HEK293T (cell line): ENCODE measurements around the gene TUBB3.

Source experiments
- CTCF ChIA-PET: fragments of 350-600 bp; formaldehyde crosslinking; extraction: SDS; loops from one replicate; lab custom pipeline; 2021; ENCODE audit warnings: antibody characterized with exemption, inconsistent platforms; lab: Yijun Ruan, JAX
- POLR2A ChIA-PET: fragments of 350-600 bp; formaldehyde crosslinking; extraction: SDS; loops from one replicate; lab custom pipeline; 2020; ENCODE audit warnings: antibody characterized with exemption, inconsistent platforms; lab: Yijun Ruan, JAX
- DNase-seq: peaks from one replicate; pipeline ENCODE4 v3.0.0; 2012; ENCODE audit warnings: mixed read lengths; ENCODE audit errors: extremely low spot score
- ARNT ChIP-seq: fragments of 450-650 bp; IDR thresholded peaks from 2 replicates; pipeline ENCODE4 v1.6.1; 2017; ENCODE audit warnings: mild to moderate bottlenecking
- BHLHE40 ChIP-seq: fragments of 450-650 bp; IDR thresholded peaks from 2 replicates; pipeline ENCODE4 v1.6.1; 2016; ENCODE audit warnings: mild to moderate bottlenecking, moderate library complexity, borderline replicate concordance
- CTBP1 ChIP-seq: fragments of 450-650 bp; IDR thresholded peaks from 2 replicates; pipeline ENCODE4 v1.6.1; 2016; ENCODE audit warnings: borderline replicate concordance
- ELF4 ChIP-seq: fragments of 450-650 bp; IDR thresholded peaks from 2 replicates; pipeline ENCODE4 v1.6.1; 2017; ENCODE audit warnings: antibody characterized with exemption
- FOXA1 ChIP-seq: fragments of 450-650 bp; IDR thresholded peaks from 2 replicates; pipeline ENCODE4 v1.6.1; 2016; ENCODE audit warnings: mild to moderate bottlenecking
- FOXK2 ChIP-seq: fragments of 450-650 bp; IDR thresholded peaks from 2 replicates; pipeline ENCODE4 v1.6.1; 2016; ENCODE audit warnings: mild to moderate bottlenecking
- FOXM1 ChIP-seq: fragments of 450-650 bp; IDR thresholded peaks from 2 replicates; pipeline ENCODE4 v1.6.1; 2017; ENCODE audit warnings: mild to moderate bottlenecking, borderline replicate concordance
- HDGF ChIP-seq: fragments of 450-650 bp; IDR thresholded peaks from 2 replicates; pipeline ENCODE4 v1.6.1; 2017; ENCODE audit warnings: antibody characterized with exemption, borderline replicate concordance
- L3MBTL2 ChIP-seq: fragments of 450-650 bp; conservative IDR thresholded peaks from 2 replicates; pipeline ENCODE4 v1.6.1; 2016; ENCODE audit warnings: mild to moderate bottlenecking
- LEF1 ChIP-seq: fragments of 450-650 bp; IDR thresholded peaks from 2 replicates; pipeline ENCODE4 v1.6.1; 2017; ENCODE audit warnings: mild to moderate bottlenecking, borderline replicate concordance
- NFRKB ChIP-seq: fragments of 450-650 bp; IDR thresholded peaks from 2 replicates; pipeline ENCODE4 v1.6.1; 2016; ENCODE audit warnings: mild to moderate bottlenecking, moderate library complexity
- SP1 ChIP-seq: fragments of 450-650 bp; IDR thresholded peaks from 2 replicates; pipeline ENCODE4 v1.6.1; 2017
- SUZ12 ChIP-seq: fragments of 450-650 bp; IDR thresholded peaks from 2 replicates; pipeline ENCODE4 v1.6.1; 2016; ENCODE audit warnings: mild to moderate bottlenecking
- TARDBP ChIP-seq: fragments of 450-650 bp; IDR thresholded peaks from 2 replicates; pipeline ENCODE4 v1.6.1; 2016
- ZNF384 ChIP-seq: fragments of 450-650 bp; IDR thresholded peaks from 2 replicates; pipeline ENCODE4 v1.6.1; 2016
- TF ChIP-seq, protein P1 (sequence below): fragments of 450-650 bp; IDR thresholded peaks from 2 replicates; pipeline ENCODE4 v1.6.1; 2016

Gene TUBB3

DNA sequence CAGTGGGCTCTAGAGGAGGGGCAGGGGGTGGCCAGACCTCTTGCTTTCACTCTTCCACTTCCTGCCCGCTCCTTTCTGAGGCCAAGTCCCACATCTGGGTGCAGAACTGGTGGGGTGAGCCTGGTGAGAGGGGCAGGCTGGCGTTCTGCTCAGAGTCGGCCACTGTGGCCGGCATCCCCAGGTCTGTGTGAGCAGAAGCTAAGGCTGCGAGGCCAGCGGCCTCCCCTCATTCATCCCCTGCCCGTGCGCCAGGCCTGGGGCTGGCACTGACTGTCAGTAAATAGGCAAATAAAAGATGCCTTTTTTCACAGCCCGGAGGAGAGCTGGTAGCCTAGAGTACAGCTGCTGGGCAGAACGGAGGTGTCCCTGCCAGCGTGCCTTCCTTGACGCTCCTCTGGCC, 26.6 kb downstream of the TUBB3 start:
- TF ChIP-seq L3MBTL2: no peak
- no peak for TF ChIP-seq FOXA1
- no peak for TF ChIP-seq NFRKB
- TF ChIP-seq ARNT: no peak
- no peak for TF ChIP-seq HDGF
- TF ChIP-seq LEF1: no peak
- no peak for TF ChIP-seq ELF4
- no peak for TF ChIP-seq CTBP1
- CTCF ChIA-PET: interaction anchor here (0.7 kb wide), 1 partner anchor 31 kb away, joined by 3 read pairs; the partner anchor contains the start of gene MC1R
- POLR2A ChIA-PET: interaction anchor here (0.8 to 1.7 kb wide), 3 partner anchors 11 to 23 kb away, joined by 3 read pairs; no protein-coding TSS in a partner anchor
- no peak for DNase-seq

DNA sequence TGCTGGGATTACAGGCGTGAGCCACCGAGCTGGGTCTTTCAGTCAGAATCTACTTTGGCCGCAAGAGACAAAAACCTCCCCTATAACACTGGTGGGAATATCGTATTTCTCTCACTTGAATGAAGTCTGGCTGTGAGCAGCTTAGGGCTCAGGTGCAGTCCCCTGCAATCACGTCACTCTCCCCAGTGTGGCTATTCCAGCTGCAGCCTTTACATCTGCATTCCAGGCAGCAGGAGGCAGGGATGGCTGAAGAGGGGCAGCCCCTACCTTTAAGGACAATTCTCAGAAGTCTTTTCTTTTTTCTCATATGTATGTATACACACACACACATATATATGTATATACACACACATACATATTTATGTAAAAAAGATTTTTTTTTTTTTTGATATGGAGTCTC, 28.4 kb downstream of the TUBB3 start:
- CTCF ChIA-PET: no interaction called here
- POLR2A ChIA-PET: interaction anchor here (0.7 to 1.4 kb wide), 2 partner anchors 22 to 238 kb away, joined by 5 to 8 read pairs; no protein-coding TSS in a partner anchor
- no peak for DNase-seq
- no peak for TF ChIP-seq SUZ12
- TF ChIP-seq FOXK2: no peak
- TF ChIP-seq ARNT: no peak
- TF ChIP-seq, protein P1, sequence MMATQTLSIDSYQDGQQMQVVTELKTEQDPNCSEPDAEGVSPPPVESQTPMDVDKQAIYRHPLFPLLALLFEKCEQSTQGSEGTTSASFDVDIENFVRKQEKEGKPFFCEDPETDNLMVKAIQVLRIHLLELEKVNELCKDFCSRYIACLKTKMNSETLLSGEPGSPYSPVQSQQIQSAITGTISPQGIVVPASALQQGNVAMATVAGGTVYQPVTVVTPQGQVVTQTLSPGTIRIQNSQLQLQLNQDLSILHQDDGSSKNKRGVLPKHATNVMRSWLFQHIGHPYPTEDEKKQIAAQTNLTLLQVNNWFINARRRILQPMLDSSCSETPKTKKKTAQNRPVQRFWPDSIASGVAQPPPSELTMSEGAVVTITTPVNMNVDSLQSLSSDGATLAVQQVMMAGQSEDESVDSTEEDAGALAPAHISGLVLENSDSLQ: no peak

DNA sequence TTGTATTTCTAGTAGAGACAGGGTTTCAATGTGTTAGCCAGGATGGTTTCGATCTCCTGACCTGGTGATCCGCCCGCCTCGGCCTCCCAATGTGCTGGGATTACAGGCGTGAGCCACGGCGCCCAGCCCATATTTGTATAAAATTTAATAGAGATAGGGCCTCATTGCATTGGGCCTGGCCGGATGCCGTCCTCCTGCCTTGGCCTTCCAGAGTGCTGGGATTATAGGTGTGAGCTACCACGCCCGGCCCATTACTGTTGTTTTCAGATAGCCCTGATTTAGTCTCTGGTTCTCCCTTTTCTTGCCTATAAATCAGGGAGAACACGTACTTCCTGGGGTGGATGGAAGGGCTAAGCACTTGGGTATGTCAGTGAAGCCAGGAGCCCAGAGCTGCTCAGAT, 28.9 kb downstream of the TUBB3 start:
- TF ChIP-seq, protein P1: no peak
- TF ChIP-seq HDGF: no peak
- no peak for TF ChIP-seq FOXA1
- TF ChIP-seq ZNF384: no peak
- TF ChIP-seq LEF1: no peak
- TF ChIP-seq BHLHE40: no peak
- TF ChIP-seq L3MBTL2: no peak
- no peak for TF ChIP-seq CTBP1
- TF ChIP-seq NFRKB: no peak
- no peak for TF ChIP-seq SP1
- TF ChIP-seq ARNT: no peak
- no peak for TF ChIP-seq TARDBP
- TF ChIP-seq FOXM1: no peak
- TF ChIP-seq FOXK2: no peak
- TF ChIP-seq SUZ12: no peak
- TF ChIP-seq ELF4: no peak
- DNase-seq: no peak
- CTCF ChIA-PET: no interaction called here
- POLR2A ChIA-PET: interaction anchor here (0.7 to 1.4 kb wide), 2 partner anchors 21 to 238 kb away, joined by 5 to 8 read pairs; no protein-coding TSS in a partner anchor

DNA sequence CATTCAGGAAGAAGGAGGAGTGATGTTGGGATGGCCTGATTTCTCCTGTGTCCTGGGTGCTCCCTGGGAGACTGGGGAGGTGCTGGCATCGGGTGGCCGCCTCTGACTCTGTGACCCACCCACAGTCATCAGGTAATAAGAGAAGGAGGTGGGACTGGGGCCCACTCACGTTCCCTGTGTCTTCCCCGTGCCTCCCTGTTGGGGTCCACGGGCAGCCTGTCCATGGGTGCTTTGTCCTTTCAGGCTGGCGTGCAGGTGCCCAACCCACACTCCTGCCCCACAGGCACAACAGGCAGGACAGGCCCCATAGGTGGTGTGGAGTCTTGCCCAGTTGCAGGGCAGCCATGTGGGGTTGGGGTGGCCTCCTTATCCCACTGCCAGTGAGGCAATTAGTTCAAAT, 29.4 kb downstream of the TUBB3 start:
- CTCF ChIA-PET: no interaction called here
- POLR2A ChIA-PET: no interaction called here
- TF ChIP-seq LEF1 (no peak), NFRKB (no peak), FOXK2 (no peak), ELF4 (no peak), TARDBP (no peak), FOXA1 (no peak), ARNT (no peak), ZNF384 (no peak), L3MBTL2 (no peak), CTBP1 (no peak), HDGF (no peak)
- TF ChIP-seq, protein P1: no peak
- no peak for DNase-seq

DNA sequence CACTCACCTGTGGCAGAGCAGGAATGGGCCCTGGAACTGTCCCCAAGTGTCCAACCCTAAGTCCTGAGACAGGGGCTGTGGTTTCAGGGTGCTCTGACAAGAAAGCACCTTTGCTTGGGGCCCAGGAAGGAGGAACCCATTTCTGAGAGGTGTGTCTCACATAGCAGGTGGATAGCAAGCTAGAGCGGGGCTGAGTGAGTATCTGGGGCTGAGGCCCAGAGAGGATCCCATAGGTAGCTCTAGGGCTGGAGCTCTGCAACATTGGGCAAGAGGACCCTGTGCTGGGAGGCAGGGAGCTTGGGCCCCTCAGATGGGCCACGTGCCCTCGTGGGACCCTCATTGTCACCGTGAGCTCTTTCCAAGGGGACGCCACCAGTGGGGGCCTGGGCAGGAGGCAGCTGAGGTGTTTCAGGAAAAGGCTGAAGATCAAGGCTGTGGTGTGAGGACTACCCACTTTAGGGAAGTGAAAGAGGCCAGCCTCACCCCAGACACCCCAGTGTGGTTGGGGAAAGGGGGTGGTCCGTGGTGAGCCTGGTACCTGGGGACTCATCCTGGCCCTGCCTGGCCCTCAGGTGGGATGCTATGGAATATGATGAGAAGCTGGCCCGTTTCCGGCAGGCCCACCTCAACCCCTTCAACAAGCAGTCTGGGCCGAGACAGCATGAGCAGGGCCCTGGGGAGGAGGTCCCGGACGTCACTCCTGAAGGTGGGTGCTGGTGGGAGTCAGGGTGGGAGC, 30.7 kb downstream of the TUBB3 start:
- TF ChIP-seq L3MBTL2: no peak
- TF ChIP-seq NFRKB: no peak
- TF ChIP-seq CTBP1: no peak
- TF ChIP-seq SP1: no peak
- no peak for TF ChIP-seq SUZ12
- TF ChIP-seq LEF1: no peak
- POLR2A ChIA-PET: interaction anchor here (1.0 to 1.1 kb wide), 2 partner anchors 16 to 18 kb away, joined by 3 to 6 read pairs; no protein-coding TSS in a partner anchor
- CTCF ChIA-PET: no interaction called here
- no peak for DNase-seq

DNA sequence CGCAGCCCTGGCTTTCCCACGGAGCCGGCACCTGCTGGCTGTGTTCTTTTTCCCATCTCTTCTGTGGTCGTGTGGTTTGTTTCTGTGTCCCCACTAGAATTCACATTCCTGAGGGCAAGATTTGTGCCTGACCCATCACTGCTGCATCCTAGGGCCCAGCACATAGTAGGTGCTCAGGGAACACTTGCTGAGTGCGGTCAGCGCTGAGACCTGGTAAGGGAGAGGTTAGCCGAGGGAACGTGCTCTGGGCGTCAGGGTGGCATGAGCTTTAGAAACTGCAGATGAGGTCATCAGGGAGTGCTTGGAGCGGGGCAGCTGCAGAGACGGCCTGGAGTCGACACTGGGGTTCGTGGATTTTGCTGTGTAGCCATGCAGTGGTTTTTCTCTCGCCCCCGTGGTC, 31.3 kb downstream of the TUBB3 start:
- POLR2A ChIA-PET: interaction anchor here (1.0 to 1.1 kb wide), 2 partner anchors 16 to 18 kb away, joined by 3 to 6 read pairs; no protein-coding TSS in a partner anchor
- CTCF ChIA-PET: no interaction called here

More for the DNA sequence above, 31.3 kb downstream of the TUBB3 start:
- no peak for DNase-seq
- TF ChIP-seq SP1: no peak
- no peak for TF ChIP-seq SUZ12
- TF ChIP-seq HDGF: no peak
